GM12872 (cell line): ENCODE data around the gene WWOX.

Source experiments
- CTCF ChIP-seq: IDR thresholded peaks from 3 replicates; pipeline ENCODE4 v1.5.1; 2011; ENCODE audit warnings: low read depth, mild to moderate bottlenecking, low read length, moderate library complexity; ENCODE audit not compliant: insufficient read depth

The WWOX gene

GRCh38 chr16:79004309-79004708 is 904.9 kb downstream of the WWOX start:
- TF ChIP-seq CTCF = no peak

- no peak for TF ChIP-seq CTCF
These were observed 905.6 kb downstream of the WWOX start for GRCh38 chr16:79005096-79005495.

GRCh38 chr16:79006206-79006605 is 906.8 kb downstream of the WWOX start:
- no peak for TF ChIP-seq CTCF

- no peak for TF ChIP-seq CTCF
These were observed 907.3 kb downstream of the WWOX start for GRCh38 chr16:79006765-79007164.

GRCh38 chr16:79007614-79008013 is 908.2 kb downstream of the WWOX start:
- TF ChIP-seq CTCF = no peak

GRCh38 chr16:79008036-79008868 is 908.8 kb downstream of the WWOX start:
- TF ChIP-seq CTCF = no peak

- no peak for TF ChIP-seq CTCF
These were observed 909.4 kb downstream of the WWOX start for GRCh38 chr16:79008869-79009179.

- no peak for TF ChIP-seq CTCF
These were observed 910.4 kb downstream of the WWOX start for GRCh38 chr16:79009896-79010295.
